HCT116 (cell line): ENCODE measurements around the gene EDNRA. TPM values are rescaled to one million over a fixed set of nuclear protein-coding genes. Genes with fewer than 3 reads are reported as not detected.
A peak's percentile ranks its signal among the peaks of the same experiment; 100 is the strongest.

Experiments used
- ATAC-seq: fragments of 200-7000 bp; cut with Tn5 transposase; 2 replicates; pipeline ENCODE4 v1.9.1; 2020; ENCODE audit warnings: mild to moderate bottlenecking, moderate library complexity
- BruUV-seq: library from RNA; stranded (reverse); fragments of 400-500 nt; replicated peaks from 2 replicates; lab custom pipeline; 2021; lab: Mats Ljungman, UMichigan
- CTCF ChIA-PET: fragments of 300-600 bp; sonication (Branson Sonifier 250); formaldehyde crosslinking; loops from one replicate; lab custom pipeline; 2021; ENCODE audit warnings: antibody characterized with exemption; lab: Charles Lee
- POLR2A ChIA-PET: fragments of 300-600, 350-600 bp; sonication (Branson Sonifier 250); formaldehyde crosslinking; loops from one replicate; lab custom pipeline; 2021; ENCODE audit warnings: antibody characterized with exemption; lab: Charles Lee
- RAD21 ChIA-PET, 2 experiments: fragments of 300-600 bp; sonication (Branson Sonifier 250); formaldehyde crosslinking; loops; one replicate each; lab custom pipeline; 2023; ENCODE audit warnings: low total read pairs in 2 of 2; ENCODE audit not compliant: uncharacterized antibody in 2 of 2, unreplicated experiment in 2 of 2, low non-redundant PET in 1 of 2; lab: Charles Lee
- DNase-seq: peaks from one replicate; pipeline ENCODE4 v3.0.0-alpha.2; 2010; ENCODE audit warnings: low read depth, low spot score
- H2AFZ ChIP-seq: fragments of 200-600 bp; shearing (Covaris generic), sonication (generic); 2 replicates; pipeline ENCODE4 v1.6.1; 2017; ENCODE audit warnings: low read depth, mixed run types, mixed read lengths, antibody characterized with exemption, low read length; ENCODE audit not compliant: poor library complexity, severe bottlenecking
- H3K27ac ChIP-seq: 2 replicates; pipeline ENCODE4 v1.5.1; 2012; ENCODE audit warnings: low read depth, low read length
- H3K27me3 ChIP-seq: fragments of 200-600 bp; sonication (generic); 2 replicates; pipeline ENCODE4 v1.6.1; 2016; ENCODE audit warnings: mixed run types, low read length, mixed read lengths; ENCODE audit not compliant: insufficient read depth
- H3K36me3 ChIP-seq, 2 experiments: fragments of 200-500 bp in 1 of 2; fragments of 200-600 bp in 1 of 2; sonication (Bioruptor generic) in 1 of 2; sonication (generic) in 1 of 2; 2 replicates each; pipeline versions ENCODE4 v1.5.1 to v1.6.1; 2014 to 2016; ENCODE audit warnings: low read length in 2 of 2, inconsistent platforms in 1 of 2, mixed read lengths in 1 of 2, mixed run types in 1 of 2; ENCODE audit not compliant: insufficient read depth in 2 of 2, control insufficient read depth in 1 of 2
- H3K4me1 ChIP-seq, 2 experiments: fragments of 200-600 bp in 1 of 2; sonication (generic) in 1 of 2; 2 replicates each; pipeline versions ENCODE4 v1.5.1 to v1.6.1; 2012 to 2017; ENCODE audit warnings: low read length in 2 of 2, inconsistent platforms in 1 of 2, mild to moderate bottlenecking in 1 of 2, mixed read lengths in 1 of 2, mixed run types in 1 of 2, moderate library complexity in 1 of 2; ENCODE audit not compliant: insufficient read depth in 2 of 2, control insufficient read depth in 1 of 2
- H3K4me2 ChIP-seq: fragments of 200-600 bp; sonication (generic); 2 replicates; pipeline ENCODE4 v1.6.1; 2017; ENCODE audit warnings: mixed run types, low read length, mixed read lengths
- H3K4me3 ChIP-seq, 2 experiments: fragments of 200-600 bp in 1 of 2; sonication (generic) in 1 of 2; replicated peaks in 1 of 2; 2 replicates each; pipeline ENCODE4 v1.5.1; 2011 to 2016; ENCODE audit warnings: low read length in 2 of 2, control low read depth in 1 of 2, low read depth in 1 of 2, mild to moderate bottlenecking in 1 of 2, mixed read lengths in 1 of 2, mixed run types in 1 of 2
- H3K79me2 ChIP-seq: fragments of 200-600 bp; sonication (generic); 2 replicates; pipeline ENCODE4 v1.6.1; 2017; ENCODE audit warnings: mild to moderate bottlenecking, mixed run types, low read length, moderate library complexity, mixed read lengths; ENCODE audit not compliant: insufficient read depth
- H3K9ac ChIP-seq: fragments of 200-600 bp; sonication (generic); 2 replicates; pipeline ENCODE4 v1.6.1; 2016; ENCODE audit warnings: low read length, mixed read lengths
- H3K9me2 ChIP-seq: fragments of 200-600 bp; sonication (generic), shearing (Covaris generic); 2 replicates; pipeline ENCODE4 v1.6.1; 2017; ENCODE audit warnings: mixed run types, mild to moderate bottlenecking, moderate library complexity; ENCODE audit not compliant: insufficient read depth
- H3K9me3 ChIP-seq, 2 experiments: fragments of 200-500 bp in 1 of 2; fragments of 200-600 bp in 1 of 2; sonication (Bioruptor generic) in 1 of 2; sonication (generic) in 1 of 2; 2 replicates each; pipeline ENCODE4 v1.6.1; 2014 to 2017; ENCODE audit warnings: low read length in 2 of 2, mixed read lengths in 2 of 2, inconsistent platforms in 1 of 2, low read depth in 1 of 2, mild to moderate bottlenecking in 1 of 2, mixed run types in 1 of 2, moderate library complexity in 1 of 2; ENCODE audit not compliant: control insufficient read depth in 1 of 2, insufficient read depth in 1 of 2
- H4K20me1 ChIP-seq: fragments of 200-600 bp; sonication (generic), shearing (Covaris generic); 2 replicates; pipeline ENCODE4 v1.6.1; 2017; ENCODE audit warnings: mixed run types, mild to moderate bottlenecking, moderate library complexity; ENCODE audit not compliant: insufficient read depth
- ATF3 ChIP-seq: IDR thresholded peaks from 2 replicates; pipeline ENCODE4 v1.6.1; 2012
- CTCF ChIP-seq, 3 experiments: fragments of 200-600 bp in 1 of 3; sonication (generic) in 1 of 3; IDR thresholded peaks in 2 of 3; conservative IDR thresholded peaks in 1 of 3; 2 replicates each; pipeline ENCODE4 v1.5.1; 2012 to 2017; ENCODE audit warnings: low read depth in 2 of 3, low read length in 2 of 3, antibody characterized with exemption in 1 of 3, borderline replicate concordance in 1 of 3, control low read depth in 1 of 3, mild to moderate bottlenecking in 1 of 3, mixed read lengths in 1 of 3, mixed run types in 1 of 3, moderate library complexity in 1 of 3; ENCODE audit not compliant: insufficient read depth in 1 of 3
- EGR1 ChIP-seq: IDR thresholded peaks from 2 replicates; pipeline ENCODE4 v1.6.1; 2012; ENCODE audit warnings: low read depth
- JUND ChIP-seq: IDR thresholded peaks from 2 replicates; pipeline ENCODE4 v1.6.1; 2012
- RAD21 ChIP-seq: IDR thresholded peaks from 2 replicates; pipeline ENCODE4 v1.6.1; 2012; ENCODE audit warnings: low read depth, mild to moderate bottlenecking
- REST ChIP-seq: IDR thresholded peaks from 2 replicates; pipeline ENCODE4 v1.6.1; 2012; ENCODE audit warnings: low read depth
- SIN3A ChIP-seq: IDR thresholded peaks from 2 replicates; pipeline ENCODE4 v1.6.1; 2012; ENCODE audit warnings: low read depth
- SP1 ChIP-seq: IDR thresholded peaks from 2 replicates; pipeline ENCODE4 v1.6.1; 2012; ENCODE audit warnings: low read depth
- ZFX ChIP-seq: fragments of 450-650 bp; IDR thresholded peaks from 2 replicates; pipeline ENCODE4 v1.6.1; 2017
- intact Hi-C: fragments of 100-400 bp; cut with micrococcal nuclease; formaldehyde crosslinking; loops from 2 replicates; pipeline ENCODE4 v1.10.0; 2022
- total RNA-seq: library from RNA; stranded (reverse); gene quantifications from one replicate; pipeline ENCODE4 v1.2.1, GENCODE V29; 2021; ENCODE audit not compliant: unreplicated experiment

The EDNRA gene
- total RNA-seq, 1 experiment from 2014 or later, result 2.0 TPM

- no peak for TF ChIP-seq SP1
- no peak for TF ChIP-seq SIN3A
- TF ChIP-seq JUND, result no peak
- no peak for TF ChIP-seq CTCF (IDR thresholded peaks at IDR 0.05 in 2 of 3, conservative IDR thresholded peaks at IDR 0.05 in 1 of 3; ENCODE audit: borderline replicate concordance in 1 of 3, insufficient read depth in 1 of 3, low read depth in 2 of 3, low read length in 2 of 3)
- TF ChIP-seq REST, result no peak
- no peak for TF ChIP-seq EGR1
Observed at GRCh38 chr4:147591106-147591505, 110.2 kb downstream of the EDNRA start (continued).

GRCh38 chr4:147594107-147594506 lies 113.2 kb downstream of the EDNRA start:
- no peaks in the 10 kb centered on the region for H3K9me2 ChIP-seq

More at GRCh38 chr4:147594107-147594506, 113.2 kb downstream of the EDNRA start:
- TF ChIP-seq ZFX (no peak), ATF3 (no peak), EGR1 (no peak), RAD21 (peak; percentile 43; the same call in 1 of the 2 replicates), CTCF (IDR thresholded peaks at IDR 0.05 in 2 of 3, conservative IDR thresholded peaks at IDR 0.05 in 1 of 3; ENCODE audit: borderline replicate concordance in 1 of 3, insufficient read depth in 1 of 3, low read depth in 2 of 3, low read length in 2 of 3) (peak; percentile 12 to 24 (median 23); a peak in 3 of 6 replicates)
- no peaks in the 10 kb centered on the region for H3K27me3 ChIP-seq
- POLR2A ChIA-PET, result no interaction called here
- H3K27ac ChIP-seq, result no peak overlapping the region
- peaks cover 0 to 8% of the 10 kb centered on the region in 2 experiments; a peak in 2 of 4 replicates for H3K4me1 ChIP-seq
- H3K4me2 ChIP-seq, result no peak overlapping the region
- H4K20me1 ChIP-seq, result no peaks in the 10 kb centered on the region
- ATAC-seq, result no peak
- no peaks in the 10 kb centered on the region for H3K36me3 ChIP-seq
- H3K9me3 ChIP-seq, result no peaks in the 10 kb centered on the region
- H3K79me2 ChIP-seq, result no peaks in the 10 kb centered on the region
- no peak overlapping the region for H2AFZ ChIP-seq
- DNase-seq, result no peak
- intact Hi-C loops, result loop anchor here (10.0 kb wide), 1 partner anchor 1249 kb away; no protein-coding TSS in a partner anchor
- BruUV-seq, result no TSS peak
- no peak overlapping the region for H3K4me3 ChIP-seq
- CTCF ChIA-PET, result interaction anchor here (5.6 kb wide), 1 partner anchor 272 kb away, joined by 61 read pairs; no protein-coding TSS in a partner anchor
- RAD21 ChIA-PET, result no interaction called here
- H3K9ac ChIP-seq, result no peak overlapping the region
